ENCODE data around the gene BTBD9.
"Not testable (repeated sequence)": the region's sequence is repeated elsewhere in the genome, so short reads cannot be mapped to it uniquely, and the experiment has no call there.

BTBD9 gene

GRCh38 chr6:38137608-38138265 is 502.0 kb downstream of the BTBD9 start:
- no peak for ATAC-seq

GRCh38 chr6:38136547-38136946 is 503.2 kb downstream of the BTBD9 start:
- no peak for ATAC-seq

GRCh38 chr6:38134704-38135088 is 505.0 kb downstream of the BTBD9 start:
- ATAC-seq = no peak

GRCh38 chr6:38133932-38134703 is 505.6 kb downstream of the BTBD9 start:
- ATAC-seq = no peak

GRCh38 chr6:38131527-38131965 is 508.2 kb downstream of the BTBD9 start:
- peak; percentile 81 to 85 for ATAC-seq

GRCh38 chr6:38127284-38127683 is 512.4 kb downstream of the BTBD9 start:
- no peak for ATAC-seq

GRCh38 chr6:38124224-38124926 is 515.4 kb downstream of the BTBD9 start:
- not testable (repeated sequence) for ATAC-seq

- no peak for ATAC-seq
Observed at GRCh38 chr6:38119516-38119915, 520.2 kb downstream of the BTBD9 start.

- ATAC-seq = no peak
Observed at GRCh38 chr6:38118791-38119365, 520.9 kb downstream of the BTBD9 start.
